ENCODE results near the gene DIP2B.

DIP2B gene

DNA sequence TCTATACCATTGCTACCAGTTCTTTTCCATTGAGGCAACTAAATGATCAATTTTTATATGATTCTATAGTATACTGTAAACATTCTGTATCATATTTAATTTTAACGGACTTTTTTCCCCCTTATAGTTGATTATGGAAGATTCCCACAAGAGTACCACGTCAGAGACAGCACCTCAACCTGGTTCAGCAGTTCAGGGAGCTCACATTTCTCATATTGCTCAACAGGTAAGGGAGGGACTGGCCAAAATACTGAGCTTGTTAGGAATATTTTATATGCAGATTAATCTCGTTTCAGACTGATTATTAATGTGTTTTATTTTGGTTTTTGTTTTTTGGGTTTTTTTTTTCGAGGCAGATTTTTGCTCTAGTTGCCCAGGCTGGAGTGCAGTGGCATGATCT, 275.2 kb downstream of the DIP2B start:
- DNase-seq = no peak

DNA sequence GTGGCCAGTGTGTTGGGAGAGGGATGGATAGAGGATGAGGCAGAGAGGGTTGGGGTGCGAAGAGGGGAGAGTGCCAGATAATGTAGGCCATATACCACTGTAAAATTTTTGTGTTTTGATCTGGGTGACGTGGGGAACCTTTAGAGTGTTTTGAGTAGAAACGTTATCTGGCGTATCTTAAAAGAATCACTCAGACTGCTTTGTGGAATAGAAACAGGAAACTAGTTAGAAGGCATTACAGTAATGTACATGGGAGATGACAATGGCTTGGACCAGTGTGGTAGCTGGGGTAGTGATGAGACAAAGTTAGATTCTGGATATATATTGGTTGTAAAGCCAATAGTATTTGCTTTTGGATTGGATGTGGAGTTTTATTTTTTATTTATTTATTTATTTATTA, 279.7 kb downstream of the DIP2B start:
- DNase-seq = no peak

DNA sequence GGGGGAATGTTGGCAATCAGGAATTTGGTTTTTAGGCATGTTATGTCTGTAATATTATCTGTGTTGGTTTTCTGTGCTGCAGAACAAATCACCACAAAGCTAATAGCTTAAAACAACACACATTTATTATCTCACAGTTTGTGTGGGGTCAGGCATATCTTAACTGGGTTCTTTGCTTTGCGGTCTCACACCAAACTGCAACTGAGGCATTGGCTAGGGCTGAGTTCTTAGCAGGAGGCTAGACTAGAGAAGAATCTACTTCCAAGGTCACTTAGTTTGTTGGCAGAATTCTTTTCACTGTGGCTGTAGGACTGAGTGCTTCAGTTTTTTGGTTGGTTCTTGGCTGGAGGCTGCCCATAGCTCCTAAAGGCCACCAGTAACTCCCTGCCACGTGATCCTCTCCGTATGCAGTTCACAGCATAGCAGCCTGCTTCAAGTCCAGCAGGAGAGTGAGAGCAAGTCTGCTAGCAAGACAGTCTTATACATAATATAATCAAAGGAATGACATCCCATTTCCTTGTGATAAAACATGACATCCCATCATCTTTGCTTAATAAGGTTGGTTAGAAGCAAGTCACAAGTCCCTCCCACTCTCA, 280.7 kb downstream of the DIP2B start:
- no peak for DNase-seq

DNA sequence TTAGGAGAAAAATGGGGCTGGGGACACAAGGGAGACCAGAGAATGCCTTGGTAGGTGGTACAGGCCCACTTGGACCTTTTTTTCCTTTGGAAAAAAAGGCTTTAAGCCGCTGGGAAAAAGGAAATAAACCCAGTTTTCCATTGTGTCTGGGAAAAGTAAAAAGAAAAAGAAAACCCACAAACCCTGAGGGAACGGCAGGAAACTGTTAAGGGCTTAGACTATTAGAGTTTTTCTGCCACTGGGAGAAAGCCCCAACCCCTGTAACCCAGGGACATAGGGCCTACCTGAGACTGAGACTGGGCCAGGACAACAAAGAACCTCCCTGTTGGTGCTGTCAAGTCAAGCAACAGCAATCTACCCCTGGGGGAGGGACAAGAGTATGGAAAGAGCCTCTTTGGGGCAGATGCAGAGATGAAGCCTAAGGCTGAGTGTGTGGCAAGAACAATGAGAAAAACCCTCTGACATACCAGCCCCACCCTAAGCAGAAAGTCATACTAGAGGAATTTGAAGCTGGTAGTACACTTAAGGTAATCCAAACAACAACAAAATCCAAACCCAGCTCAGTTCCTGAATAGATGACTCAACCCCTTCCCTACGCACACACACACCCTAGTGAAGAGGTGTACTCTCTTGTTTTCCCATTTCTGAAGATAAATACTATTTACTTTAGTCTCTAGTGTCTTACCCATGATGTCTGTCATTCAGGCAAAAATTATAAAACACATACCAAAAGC, 281.9 kb downstream of the DIP2B start:
- no peak for DNase-seq

DNA sequence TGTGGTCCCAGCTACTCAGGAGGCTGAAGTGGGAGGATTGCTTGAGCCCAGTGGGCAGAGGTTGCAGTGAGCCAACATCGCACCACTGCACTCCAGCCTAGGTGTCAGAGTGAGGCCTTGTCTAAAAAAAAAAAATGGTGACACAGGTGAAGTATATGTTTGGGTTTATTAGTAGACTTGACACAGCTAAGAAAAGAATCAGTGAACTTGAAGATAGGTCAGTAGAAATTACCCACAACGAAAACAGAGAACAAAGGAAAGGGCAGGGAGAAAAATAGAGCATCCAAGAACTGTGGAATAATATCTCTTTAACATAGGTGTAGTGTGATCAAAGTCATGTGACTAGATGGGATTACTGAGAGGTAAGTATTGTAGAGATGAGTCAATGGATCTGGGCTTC, 282.8 kb downstream of the DIP2B start:
- DNase-seq = no peak

DNA sequence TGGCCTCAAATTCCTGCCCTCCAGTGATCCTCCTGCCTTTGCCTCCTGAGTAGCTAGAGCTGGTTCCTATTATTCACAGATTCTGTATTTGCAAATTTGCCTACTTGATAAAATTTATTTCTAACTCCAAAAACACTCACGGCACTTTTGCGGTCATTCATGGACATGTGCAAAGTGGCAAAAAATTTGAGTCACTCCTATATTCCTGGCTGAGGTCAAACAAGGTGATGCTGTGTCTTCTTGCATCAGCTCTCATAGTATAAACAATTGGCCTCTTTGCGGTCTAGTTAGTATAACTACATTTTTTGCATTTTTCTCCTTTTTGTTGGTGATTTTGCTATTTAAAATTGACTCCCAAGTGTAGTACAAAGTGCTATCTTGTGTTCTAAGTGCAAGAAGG, 283.8 kb downstream of the DIP2B start:
- DNase-seq = no peak

DNA sequence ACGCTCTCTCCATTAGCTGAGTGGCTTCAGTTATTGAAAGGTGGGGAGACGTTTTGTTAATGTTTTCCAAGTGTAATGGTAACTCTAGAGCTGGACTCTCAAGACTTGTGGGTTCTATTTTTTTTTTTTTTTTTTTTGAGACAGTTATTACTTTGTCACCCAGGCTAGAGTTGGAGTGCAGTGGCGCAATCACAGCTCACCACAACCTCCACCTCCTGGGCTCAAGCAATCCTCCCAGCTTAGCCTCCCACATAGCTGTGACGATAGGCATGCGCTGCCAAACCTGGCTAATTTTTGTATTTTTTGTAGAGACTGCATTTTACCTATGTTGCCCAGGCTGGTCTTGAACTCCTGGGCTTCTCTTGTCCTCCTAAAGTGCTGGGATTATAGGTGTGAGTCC, 285.3 kb downstream of the DIP2B start:
- no peak for DNase-seq

Measured in activated naive CD4-positive, alpha-beta T cell treated with Interleukin-2 at 50 U/mL for 16 hours (primary cell).